SIG-M5 treated with dmso at 0.1 percent for 504 hours (cell line): ENCODE results near the gene ABCG8.

Experiments
- DNase-seq: peaks from one replicate; lab custom pipeline; 2025; ENCODE audit not compliant: unreplicated experiment; lab: John Stamatoyannopoulos, UW

ABCG8 gene

DNA sequence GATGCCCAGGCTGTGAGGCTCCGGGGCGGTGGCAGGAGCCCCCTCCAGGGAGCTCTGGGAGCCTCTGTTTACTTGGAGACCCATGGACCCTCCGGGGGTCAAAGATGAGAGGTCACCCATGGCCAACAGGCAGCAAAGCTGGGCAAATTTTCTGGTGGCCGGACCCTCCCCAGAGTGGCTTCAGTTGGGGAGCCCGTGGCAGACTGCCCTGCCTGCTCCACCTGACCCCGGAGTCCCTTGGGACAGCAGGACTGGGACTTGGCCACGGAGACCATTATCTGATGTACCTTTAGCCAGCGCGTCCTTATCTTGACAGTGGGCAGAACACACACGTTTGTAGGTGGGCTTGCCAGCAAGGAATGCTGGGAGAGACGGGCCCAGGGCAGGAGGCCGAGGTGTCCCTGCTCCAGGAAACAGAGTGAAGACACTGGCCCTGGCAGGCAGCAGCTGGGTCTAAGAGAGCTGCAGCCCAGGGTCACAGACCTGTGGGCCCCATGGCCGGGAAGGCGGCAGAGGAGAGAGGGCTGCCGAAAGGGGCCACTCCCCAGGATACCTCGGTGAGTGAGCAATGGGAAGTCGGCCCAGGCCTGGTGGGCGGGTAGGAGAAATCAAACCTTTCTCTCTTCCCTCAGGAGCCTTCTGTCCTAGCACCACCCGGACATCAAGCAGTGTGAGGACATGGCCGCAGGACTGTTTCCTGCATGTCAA is at the start of gene ABCG8, which contains the start of gene ABCG5:
ABCG8 (plus strand) TSS at position 412 of the 708 bp plus-strand sequence; CDS start at position 495, 83 bp downstream.
ABCG5 (minus strand) TSS at position 280 of the 708 bp plus-strand sequence; CDS start at position 120, 160 bp downstream.
- no peak for DNase-seq

GRCh38 chr2:43790147-43790546 is 48.6 kb upstream of the ABCG8 start:
- no peak for DNase-seq

GRCh38 chr2:43791035-43791765 is 47.6 kb upstream of the ABCG8 start:
- no peak for DNase-seq

DNA sequence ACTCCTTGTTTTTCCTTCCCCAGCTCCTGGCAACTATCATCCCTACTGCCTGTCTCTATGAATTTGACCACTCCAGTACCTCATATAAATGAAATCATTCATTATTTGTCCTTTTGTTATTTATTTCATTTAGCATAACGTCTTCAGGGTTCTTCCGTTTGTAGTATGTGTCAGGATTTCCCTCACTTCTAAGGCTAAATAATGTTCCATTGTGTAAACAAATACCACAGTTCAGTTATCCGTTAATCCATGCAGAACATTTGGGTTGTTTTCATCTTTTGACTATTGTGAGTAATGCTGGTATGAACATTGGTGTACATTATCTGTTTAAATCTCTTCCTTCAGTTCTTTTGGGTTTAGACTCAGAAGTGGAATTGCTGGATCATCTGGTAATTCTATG is 46.1 kb upstream of the ABCG8 start:
- DNase-seq, result no peak

DNA sequence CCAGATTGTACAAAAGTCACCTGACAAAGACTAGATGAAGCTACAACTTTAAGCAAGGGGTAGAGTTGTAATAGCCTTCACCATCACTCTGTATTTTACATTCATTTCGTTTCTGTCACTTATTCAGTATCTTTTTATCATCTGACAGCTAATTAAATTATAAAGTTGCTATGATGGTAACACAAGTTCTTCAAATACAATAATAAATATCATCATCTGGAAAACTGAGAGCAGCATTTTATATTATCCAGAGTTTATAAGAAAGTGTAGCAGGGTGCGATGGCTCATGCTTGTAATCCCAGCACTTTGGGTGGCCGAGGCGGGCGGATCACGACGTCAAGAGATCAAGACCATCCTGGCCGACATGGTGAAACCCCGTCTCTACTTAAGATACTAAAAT is 43.8 kb upstream of the ABCG8 start:
- no peak for DNase-seq

- no peak for DNase-seq
These were observed 42.6 kb upstream of the ABCG8 start for GRCh38 chr2:43796206-43796605.

DNA sequence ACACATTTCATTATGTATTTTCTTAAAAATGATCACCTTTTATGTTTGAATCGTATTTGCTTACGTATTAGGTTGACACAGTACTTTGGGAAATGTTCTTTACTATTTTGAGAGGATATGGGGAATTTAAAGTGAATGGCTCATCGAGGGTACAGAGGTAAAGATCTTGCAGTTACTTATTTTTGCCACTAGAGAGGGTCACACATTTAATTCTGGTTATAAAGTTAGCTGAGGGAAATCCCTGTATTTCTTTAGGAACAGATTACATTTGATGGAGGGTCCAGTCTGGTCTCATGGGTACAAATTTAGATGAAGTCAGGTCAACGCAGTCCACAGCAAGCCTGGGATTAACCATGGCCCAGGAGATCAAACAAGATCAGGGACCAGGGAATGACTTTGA is 40.5 kb upstream of the ABCG8 start:
- peak; percentile 34 for DNase-seq

DNA sequence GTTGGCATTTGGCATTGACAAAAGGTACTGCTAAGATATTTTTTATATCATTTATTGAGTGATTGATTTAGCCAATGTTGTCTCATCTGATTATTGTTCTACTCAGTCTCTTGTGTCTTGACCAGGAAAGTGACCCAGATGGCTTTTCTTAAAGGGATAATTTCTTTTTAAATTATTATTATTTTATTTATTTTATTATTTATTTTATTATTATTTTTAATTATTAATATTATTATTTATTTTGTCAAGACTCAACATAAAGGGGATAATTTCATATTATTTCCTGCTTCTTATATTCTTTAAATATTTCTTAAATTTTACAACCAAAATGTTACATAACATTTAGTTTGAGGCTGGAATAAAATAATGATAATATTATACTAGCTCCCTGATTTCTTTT is 37.9 kb upstream of the ABCG8 start:
- DNase-seq, result no peak

- no peak for DNase-seq
These were observed 36.6 kb upstream of the ABCG8 start for GRCh38 chr2:43802135-43802534.

GRCh38 chr2:43803113-43803512 is 35.7 kb upstream of the ABCG8 start:
- no peak for DNase-seq

- no peak for DNase-seq
These were observed 32.1 kb upstream of the ABCG8 start for GRCh38 chr2:43806719-43807031.

GRCh38 chr2:43810452-43810851 is 28.3 kb upstream of the ABCG8 start:
- no peak for DNase-seq

DNA sequence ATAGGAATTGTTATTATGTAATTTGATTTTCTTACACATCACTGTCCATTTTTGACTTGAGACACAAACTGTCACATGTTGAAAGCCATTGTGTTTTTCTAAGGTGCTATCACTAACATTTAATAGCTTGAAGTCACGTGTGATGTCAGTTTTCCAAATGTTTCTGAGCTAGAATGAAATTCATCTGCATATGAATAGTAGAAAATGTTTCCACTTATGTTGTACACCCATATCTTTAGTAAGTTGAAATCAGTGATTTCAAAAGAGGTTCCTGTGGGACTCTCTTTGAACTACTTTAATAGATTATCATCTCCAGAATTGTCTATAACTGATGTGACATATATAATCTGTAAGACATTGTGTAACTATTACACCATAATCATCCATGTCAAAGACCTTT is 27.9 kb upstream of the ABCG8 start:
- DNase-seq, result no peak

DNA sequence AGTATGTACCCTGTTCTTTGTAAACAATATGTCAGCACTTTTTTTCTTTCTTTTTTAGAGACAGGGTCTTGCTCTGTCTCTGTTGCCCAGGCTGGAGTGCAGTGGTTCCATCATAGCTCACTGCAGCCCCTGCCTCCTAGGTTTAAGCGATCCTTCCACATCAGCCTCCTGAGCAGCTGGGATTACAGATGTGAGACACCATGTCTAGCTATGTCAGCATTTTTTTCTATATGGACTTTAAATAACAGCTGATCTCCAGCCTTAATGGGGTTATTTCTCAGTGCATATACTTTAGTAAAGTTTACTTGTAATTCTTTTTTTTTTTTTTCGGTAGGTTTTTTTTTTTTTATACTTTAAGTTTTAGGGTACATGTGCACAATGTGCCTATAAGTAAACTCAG is 26.8 kb upstream of the ABCG8 start:
- DNase-seq, result no peak

DNA sequence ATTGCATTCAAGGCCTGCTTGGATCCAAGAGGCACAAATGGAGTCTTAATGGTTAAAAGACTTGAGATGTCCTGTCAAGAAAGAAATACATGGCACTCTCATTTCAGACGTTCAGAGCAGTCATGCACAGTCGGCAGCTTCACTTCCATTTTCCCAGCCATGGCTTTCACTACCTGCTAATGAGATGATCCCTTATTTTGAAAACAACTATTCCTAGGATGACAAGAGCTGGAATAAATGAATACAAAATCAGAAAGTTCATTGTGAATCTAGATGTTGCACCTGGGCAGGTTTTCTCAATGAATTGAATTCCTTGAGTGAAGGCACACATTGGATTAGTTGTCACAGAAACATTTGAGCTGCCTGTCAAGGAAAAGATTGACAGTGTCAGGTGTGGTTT is 25.8 kb upstream of the ABCG8 start:
- no peak for DNase-seq

- DNase-seq, result no peak
These were observed 24.1 kb upstream of the ABCG8 start for GRCh38 chr2:43814711-43815110.

DNA sequence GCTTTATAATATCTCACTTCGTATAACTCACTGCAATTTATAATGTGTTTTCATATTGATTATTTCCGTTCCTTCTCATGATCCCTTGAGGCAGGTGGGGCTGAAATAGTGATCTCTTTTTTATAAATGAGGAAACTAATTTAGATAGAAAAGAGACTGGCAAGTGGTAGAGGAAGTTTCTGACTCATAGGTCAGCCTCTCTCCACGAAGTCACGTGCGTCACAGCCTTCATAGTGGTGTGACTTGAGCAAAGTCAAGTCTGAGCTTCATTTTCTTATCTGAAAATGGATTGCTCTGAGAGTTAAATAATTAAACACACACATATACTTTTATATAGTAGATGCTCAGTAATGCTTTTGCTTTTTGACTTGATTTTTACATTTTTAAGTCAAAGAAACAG is 20.0 kb upstream of the ABCG8 start:
- DNase-seq, result peak; percentile 69

- DNase-seq, result no peak
These were observed 19.1 kb upstream of the ABCG8 start for GRCh38 chr2:43819491-43820163.

- DNase-seq, result no peak
These were observed 15.9 kb upstream of the ABCG8 start for GRCh38 chr2:43822839-43823238.

DNA sequence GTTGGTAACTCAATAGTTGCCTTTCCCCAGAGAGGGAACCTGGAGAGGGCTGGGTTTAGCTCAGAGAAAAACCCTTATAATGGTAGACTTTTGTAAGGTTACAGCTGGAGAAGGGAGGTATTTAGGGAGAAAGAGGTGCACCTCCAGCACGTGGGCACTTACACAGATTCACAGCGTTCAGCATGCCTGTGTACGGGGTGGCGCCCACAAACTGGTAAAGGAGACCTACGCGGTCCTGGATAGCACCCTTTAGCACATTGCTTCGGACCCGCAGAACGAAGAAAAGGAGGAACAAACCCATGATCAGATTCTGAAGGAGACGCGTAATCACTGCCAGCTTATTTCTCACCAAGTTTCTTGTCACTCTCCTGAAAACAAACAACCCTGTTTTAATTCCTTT is 15.0 kb upstream of the ABCG8 start:
- DNase-seq, result no peak

DNA sequence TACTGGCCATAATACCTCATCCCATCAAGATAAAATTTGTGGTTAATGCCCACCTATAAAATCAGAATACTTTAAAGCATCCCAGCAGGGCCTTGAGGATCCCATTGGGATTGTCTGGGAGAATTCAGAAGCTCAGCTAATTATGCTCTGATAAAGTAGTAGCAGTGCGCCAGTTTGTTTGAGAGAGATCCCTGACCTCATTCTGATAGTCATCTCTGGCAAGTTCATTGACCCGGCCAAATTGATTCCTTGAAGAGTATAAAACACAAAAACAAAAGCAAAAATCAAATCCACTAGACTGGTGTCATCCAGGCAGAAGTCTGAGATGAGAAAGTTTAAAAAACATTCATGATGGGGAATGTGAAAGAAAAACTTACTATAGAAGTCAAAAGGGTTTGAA is 14.3 kb upstream of the ABCG8 start:
- no peak for DNase-seq

DNA sequence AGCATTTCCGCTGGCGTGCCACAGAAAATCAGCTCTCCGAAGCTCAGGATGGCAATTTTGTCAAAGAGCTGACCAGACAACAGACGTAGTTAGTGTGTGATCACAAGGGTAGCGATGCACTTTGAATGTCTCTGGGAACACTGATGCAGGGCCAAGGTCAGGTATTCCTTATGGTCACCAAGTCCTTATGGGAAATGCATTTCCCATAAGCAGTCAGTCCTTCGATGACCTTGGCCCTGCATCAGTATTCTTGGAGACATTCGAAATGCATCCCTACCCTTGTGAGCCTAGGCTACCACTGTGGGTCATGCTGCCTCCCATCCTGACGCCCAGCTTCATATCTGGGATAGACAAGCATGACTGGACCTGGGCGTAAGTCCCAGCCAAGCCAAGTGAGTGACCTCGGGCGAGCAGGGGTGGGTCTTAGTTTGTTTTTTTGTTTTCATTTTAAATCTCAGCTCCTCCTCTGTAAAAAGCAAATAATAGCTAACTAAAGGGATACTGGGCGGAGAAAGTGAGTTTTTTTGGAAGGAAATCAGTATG is 13.7 kb upstream of the ABCG8 start:
- no peak for DNase-seq
